Fibroblast of peridontal ligament (primary cell): ENCODE measurements around the gene FOXJ1.
"Not testable (repeated sequence)": the region's sequence is repeated elsewhere in the genome, so short reads cannot be mapped to it uniquely, and the experiment has no call there.

Experiments
- DNase-seq: peaks from one replicate; pipeline ENCODE4 v3.0.0-alpha.2; 2010; ENCODE audit errors: extremely low read depth

Gene FOXJ1

GRCh38 chr17:76141212-76142038, at the start of gene FOXJ1:
TSS of gene FOXJ1 (minus strand) at chr17:76141245. CDS start at chr17:76140395, 850 bp downstream.
- peak; percentile 73 for DNase-seq

GRCh38 chr17:76189741-76190140, 48.7 kb upstream of the FOXJ1 start:
- DNase-seq = no peak

GRCh38 chr17:76189247-76189646, 48.2 kb upstream of the FOXJ1 start:
- no peak for DNase-seq

- no peak for DNase-seq
These were observed 47.4 kb upstream of the FOXJ1 start for GRCh38 chr17:76188213-76189016.

- not testable (repeated sequence) for DNase-seq
These were observed 45.7 kb upstream of the FOXJ1 start for GRCh38 chr17:76186774-76187173.

- no peak for DNase-seq
These were observed 43.2 kb upstream of the FOXJ1 start for GRCh38 chr17:76184290-76184689.

GRCh38 chr17:76182016-76182764, 41.1 kb upstream of the FOXJ1 start:
- peak; percentile 90 for DNase-seq

GRCh38 chr17:76179496-76180467, 38.7 kb upstream of the FOXJ1 start:
- DNase-seq = peak; percentile 6

- DNase-seq = no peak
These were observed 37.1 kb upstream of the FOXJ1 start for GRCh38 chr17:76178124-76178523.

GRCh38 chr17:76176701-76177574, 35.9 kb upstream of the FOXJ1 start:
- DNase-seq = no peak

GRCh38 chr17:76174037-76174436, 33.0 kb upstream of the FOXJ1 start:
- no peak for DNase-seq

- no peak for DNase-seq
These were observed 32.4 kb upstream of the FOXJ1 start for GRCh38 chr17:76173474-76173873.

GRCh38 chr17:76171706-76172105, 30.7 kb upstream of the FOXJ1 start:
- DNase-seq = no peak

- no peak for DNase-seq
These were observed 29.1 kb upstream of the FOXJ1 start for GRCh38 chr17:76170114-76170513.

GRCh38 chr17:76166906-76167305, 25.9 kb upstream of the FOXJ1 start:
- no peak for DNase-seq

- peak; percentile 13 for DNase-seq
These were observed 25.1 kb upstream of the FOXJ1 start for GRCh38 chr17:76166168-76166567.

- DNase-seq = no peak
These were observed 23.3 kb upstream of the FOXJ1 start for GRCh38 chr17:76164331-76164730.

- no peak for DNase-seq
These were observed 22.9 kb upstream of the FOXJ1 start for GRCh38 chr17:76163919-76164318.

GRCh38 chr17:76161619-76162266, 20.7 kb upstream of the FOXJ1 start:
- DNase-seq = no peak
